ENCODE data around the gene GNAL.

- no peak for TF ChIP-seq POLR2A (IDR thresholded peaks at IDR 0.05)
- TF ChIP-seq CTCF (IDR thresholded peaks at IDR 0.05): no peak
These were observed 35.7 kb downstream of the GNAL start for GRCh38 chr18:11724781-11725180.

Measured in thyroid gland (tissue), 4 donors.